OCI-LY7 (cell line): ENCODE measurements around the gene CTPS1.

Experiments
- CTCF ChIP-seq: fragments of 200-600 bp; sonication (generic); conservative IDR thresholded peaks from 2 replicates; pipeline ENCODE4 v1.5.1; 2014; ENCODE audit warnings: mild to moderate bottlenecking, antibody characterized with exemption, low read length, moderate library complexity, mixed read lengths
- EZH2phosphoT487 ChIP-seq: fragments of 200-600 bp; sonication (generic); IDR thresholded peaks from 2 replicates; pipeline ENCODE4 v1.6.1; 2018; ENCODE audit warnings: low read depth, borderline replicate concordance, mild to moderate bottlenecking, mixed run types, antibody characterized with exemption, low read length, moderate library complexity, mixed read lengths

- TF ChIP-seq CTCF (no peak), EZH2phosphoT487 (no peak)
Observed at GRCh38 chr1:40939320-40940059, 40.0 kb upstream of the CTPS1 start.
